ENCODE measurements around the gene BCKDHA. TPM values are rescaled to one million over a fixed set of nuclear protein-coding genes. Genes with fewer than 3 reads are reported as not detected.

The BCKDHA gene
- total RNA-seq, 1 experiment from 2014 or later: 58.6 TPM

GRCh38 chr19:41411968-41412265 is 14.3 kb downstream of the BCKDHA start:
- Histone ChIP-seq H3K9me3 (no peaks in the 10 kb centered on the region), H3K27me3 (no peaks in the 10 kb centered on the region), H3K36me3 (peaks cover 13% of the 10 kb centered on the region), H3K4me3 (no peak overlapping the region)
- peak; percentile 39 for DNase-seq

- DNase-seq: no peak
- Histone ChIP-seq H3K4me3 (no peak overlapping the region), H3K36me3 (peaks cover 13% of the 10 kb centered on the region), H3K9me3 (no peaks in the 10 kb centered on the region), H3K27me3 (no peaks in the 10 kb centered on the region)
These were observed 15.3 kb downstream of the BCKDHA start for GRCh38 chr19:41412953-41413352.

- no peaks in the 10 kb centered on the region for H3K9me3 ChIP-seq
- DNase-seq: no peak
- peaks cover 16% of the 10 kb centered on the region for H3K36me3 ChIP-seq
- no peaks in the 10 kb centered on the region for H3K27me3 ChIP-seq
- H3K4me3 ChIP-seq: no peak overlapping the region
These were observed 16.3 kb downstream of the BCKDHA start for GRCh38 chr19:41413947-41414346.

GRCh38 chr19:41414461-41414860 is 16.8 kb downstream of the BCKDHA start:
- DNase-seq: no peak
- Histone ChIP-seq H3K9me3 (no peaks in the 10 kb centered on the region), H3K27me3 (no peaks in the 10 kb centered on the region), H3K4me3 (no peak overlapping the region), H3K36me3 (peaks cover 21% of the 10 kb centered on the region)

GRCh38 chr19:41415154-41415571 is 17.5 kb downstream of the BCKDHA start:
- H3K27me3 ChIP-seq: no peaks in the 10 kb centered on the region
- H3K9me3 ChIP-seq: no peaks in the 10 kb centered on the region
- no peak overlapping the region for H3K4me3 ChIP-seq
- no peak for DNase-seq
- H3K36me3 ChIP-seq: peaks cover 24% of the 10 kb centered on the region

GRCh38 chr19:41416194-41416674 is 18.6 kb downstream of the BCKDHA start:
- DNase-seq: no peak
- no peaks in the 10 kb centered on the region for H3K9me3 ChIP-seq
- no peak overlapping the region for H3K4me3 ChIP-seq
- H3K27me3 ChIP-seq: no peaks in the 10 kb centered on the region
- peaks cover 19% of the 10 kb centered on the region for H3K36me3 ChIP-seq

GRCh38 chr19:41420101-41420880 is 22.7 kb downstream of the BCKDHA start:
- H3K36me3 ChIP-seq: peaks cover 13% of the 10 kb centered on the region
- no peaks in the 10 kb centered on the region for H3K27me3 ChIP-seq
- no peak overlapping the region for H3K4me3 ChIP-seq
- no peak for DNase-seq
- no peaks in the 10 kb centered on the region for H3K9me3 ChIP-seq

- DNase-seq: no peak
These were observed 23.7 kb downstream of the BCKDHA start for GRCh38 chr19:41421314-41421713.

GRCh38 chr19:41421973-41422372 is 24.4 kb downstream of the BCKDHA start:
- DNase-seq: no peak
- Histone ChIP-seq H3K9me3 (no peaks in the 10 kb centered on the region), H3K27me3 (no peaks in the 10 kb centered on the region), H3K36me3 (peaks cover 13% of the 10 kb centered on the region), H3K4me3 (no peak overlapping the region)

More at GRCh38 chr19:41421314-41421713, 23.7 kb downstream of the BCKDHA start:
- Histone ChIP-seq H3K4me3 (no peak overlapping the region), H3K9me3 (no peaks in the 10 kb centered on the region), H3K27me3 (no peaks in the 10 kb centered on the region), H3K36me3 (peaks cover 13% of the 10 kb centered on the region)

- Histone ChIP-seq H3K27me3 (no peaks in the 10 kb centered on the region), H3K9me3 (no peaks in the 10 kb centered on the region), H3K4me3 (no peak overlapping the region), H3K36me3 (peaks cover 13% of the 10 kb centered on the region)
- no peak for DNase-seq
These were observed 24.8 kb downstream of the BCKDHA start for GRCh38 chr19:41422456-41422855.

GRCh38 chr19:41422955-41423354 is 25.3 kb downstream of the BCKDHA start:
- H3K27me3 ChIP-seq: no peaks in the 10 kb centered on the region
- no peak for DNase-seq
- H3K4me3 ChIP-seq: no peak overlapping the region
- H3K9me3 ChIP-seq: no peaks in the 10 kb centered on the region
- peaks cover 13% of the 10 kb centered on the region for H3K36me3 ChIP-seq

- H3K9me3 ChIP-seq: no peaks in the 10 kb centered on the region
- peaks cover 5% of the 10 kb centered on the region for H3K36me3 ChIP-seq
- no peak for DNase-seq
- H3K4me3 ChIP-seq: no peak overlapping the region
- H3K27me3 ChIP-seq: no peaks in the 10 kb centered on the region
These were observed 26.9 kb downstream of the BCKDHA start for GRCh38 chr19:41424335-41425173.

- no peak for DNase-seq
- Histone ChIP-seq H3K36me3 (peaks cover 2% of the 10 kb centered on the region; the same call in 1 of the 2 replicates), H3K27me3 (no peaks in the 10 kb centered on the region), H3K9me3 (no peaks in the 10 kb centered on the region), H3K4me3 (no peak overlapping the region)
These were observed 27.8 kb downstream of the BCKDHA start for GRCh38 chr19:41425174-41426115.

- no peak for DNase-seq
- no peak overlapping the region for H3K4me3 ChIP-seq
- H3K27me3 ChIP-seq: no peaks in the 10 kb centered on the region
- no peaks in the 10 kb centered on the region for H3K9me3 ChIP-seq
- peaks cover 6% of the 10 kb centered on the region for H3K36me3 ChIP-seq
These were observed 28.7 kb downstream of the BCKDHA start for GRCh38 chr19:41426116-41426841.

- Histone ChIP-seq H3K4me3 (no peak within 1 kb of the TSS), H3K36me3 (peaks cover 14% of the 10 kb centered on the region), H3K27me3 (no peaks in the 10 kb centered on the region), H3K9me3 (no peaks in the 10 kb centered on the region)
- DNase-seq: no peak
These were observed 29.5 kb downstream of the BCKDHA start, which contains the start of gene B3GNT8 for GRCh38 chr19:41426952-41427646. Gene B3GNT8 (minus strand): TSS chr19:41427374. CDS start chr19:41426778, 596 bp downstream.
